ENCODE results near the gene PELI2.

The PELI2 gene

DNA sequence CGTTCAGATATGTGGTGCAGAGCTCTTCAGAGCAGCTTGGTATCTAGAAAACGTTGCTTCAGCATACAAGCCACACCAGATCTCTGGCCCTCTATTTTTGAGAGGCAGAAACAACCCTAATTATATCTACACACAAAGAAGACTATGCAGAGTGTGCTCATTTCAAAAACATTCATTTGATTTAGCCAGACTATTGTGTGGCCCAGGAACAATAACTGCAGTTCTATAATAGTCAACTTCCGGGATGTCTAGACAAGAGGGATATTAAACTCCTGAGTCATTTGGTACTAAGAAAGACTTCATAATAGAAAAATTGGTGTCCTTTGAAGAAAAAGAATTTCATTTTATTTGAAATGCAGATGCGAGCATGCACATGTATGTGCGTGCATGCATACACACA lies 153.8 kb downstream of the PELI2 start:
- no peak overlapping the region for H3K4me3 ChIP-seq (ENCODE audit: low read depth in 1 of 2, low read length in 2 of 2)
- H3K9ac ChIP-seq (ENCODE audit: low read length), result no peak overlapping the region
- H3K36me3 ChIP-seq (ENCODE audit: insufficient read depth, low read length), result no peaks in the 10 kb centered on the region
- H3K27me3 ChIP-seq (ENCODE audit: control insufficient read depth in 1 of 2, insufficient read depth in 2 of 2, low read length in 2 of 2), result no peaks in the 10 kb centered on the region
- no peak overlapping the region for H3K27ac ChIP-seq (ENCODE audit: low read depth, low read length)
- no peaks in the 10 kb centered on the region for H3K4me1 ChIP-seq (ENCODE audit: insufficient read depth, low read length)
- H3K9me3 ChIP-seq (ENCODE audit: low read length), result no peaks in the 10 kb centered on the region

DNA sequence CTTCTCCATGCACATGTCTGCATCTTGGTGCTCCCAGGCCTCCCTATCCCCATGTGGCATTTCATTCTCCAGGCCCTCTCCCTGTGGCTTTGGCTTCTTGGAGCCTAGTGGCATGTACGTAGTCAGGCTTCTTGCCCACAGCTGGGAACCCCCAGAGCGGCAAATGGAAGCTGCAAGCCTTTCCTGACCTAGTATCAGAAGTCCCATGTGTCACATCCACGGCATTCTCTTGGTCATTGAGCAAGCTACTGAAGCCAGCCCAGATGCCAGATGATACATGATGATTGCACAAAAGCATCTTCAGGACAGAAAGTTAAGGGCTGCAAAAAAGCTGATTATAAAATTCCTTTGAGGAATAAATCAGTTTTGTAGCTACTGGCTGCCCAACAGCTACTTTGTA lies 154.9 kb downstream of the PELI2 start:
- no peak overlapping the region for H3K27ac ChIP-seq (ENCODE audit: low read depth, low read length)
- H3K4me3 ChIP-seq (ENCODE audit: low read depth in 1 of 2, low read length in 2 of 2), result no peak overlapping the region
- H3K27me3 ChIP-seq (ENCODE audit: control insufficient read depth in 1 of 2, insufficient read depth in 2 of 2, low read length in 2 of 2), result no peaks in the 10 kb centered on the region
- H3K36me3 ChIP-seq (ENCODE audit: insufficient read depth, low read length), result no peaks in the 10 kb centered on the region
- no peak overlapping the region for H3K9ac ChIP-seq (ENCODE audit: low read length)
- H3K9me3 ChIP-seq (ENCODE audit: low read length), result no peaks in the 10 kb centered on the region
- H3K4me1 ChIP-seq (ENCODE audit: insufficient read depth, low read length), result no peaks in the 10 kb centered on the region

DNA sequence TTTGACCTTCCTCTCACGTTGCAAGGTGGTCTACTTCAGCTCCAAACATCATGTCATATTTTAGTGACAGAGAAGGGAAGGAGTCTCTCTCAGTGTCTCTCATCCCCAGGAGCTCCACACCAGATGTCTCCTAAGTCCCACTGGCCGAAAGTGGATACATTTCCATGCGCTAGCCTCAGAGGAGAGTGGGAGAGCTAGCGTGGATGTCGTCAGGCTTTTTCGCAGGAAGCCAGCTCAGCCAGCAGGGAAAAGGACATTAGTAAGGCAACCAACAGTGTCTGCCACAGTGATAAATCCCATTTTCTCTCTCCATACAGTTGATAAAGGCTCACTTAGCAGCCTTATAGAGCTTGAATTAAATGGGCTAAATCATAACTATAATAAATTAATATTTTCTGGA lies 155.7 kb downstream of the PELI2 start:
- Histone ChIP-seq H3K27ac (ENCODE audit: low read depth, low read length) (no peak overlapping the region), H3K27me3 (ENCODE audit: control insufficient read depth in 1 of 2, insufficient read depth in 2 of 2, low read length in 2 of 2) (no peaks in the 10 kb centered on the region), H3K4me3 (ENCODE audit: low read depth in 1 of 2, low read length in 2 of 2) (no peak overlapping the region), H3K9ac (ENCODE audit: low read length) (no peak overlapping the region), H3K36me3 (ENCODE audit: insufficient read depth, low read length) (no peaks in the 10 kb centered on the region), H3K9me3 (ENCODE audit: low read length) (no peaks in the 10 kb centered on the region), H3K4me1 (ENCODE audit: insufficient read depth, low read length) (no peaks in the 10 kb centered on the region)

DNA sequence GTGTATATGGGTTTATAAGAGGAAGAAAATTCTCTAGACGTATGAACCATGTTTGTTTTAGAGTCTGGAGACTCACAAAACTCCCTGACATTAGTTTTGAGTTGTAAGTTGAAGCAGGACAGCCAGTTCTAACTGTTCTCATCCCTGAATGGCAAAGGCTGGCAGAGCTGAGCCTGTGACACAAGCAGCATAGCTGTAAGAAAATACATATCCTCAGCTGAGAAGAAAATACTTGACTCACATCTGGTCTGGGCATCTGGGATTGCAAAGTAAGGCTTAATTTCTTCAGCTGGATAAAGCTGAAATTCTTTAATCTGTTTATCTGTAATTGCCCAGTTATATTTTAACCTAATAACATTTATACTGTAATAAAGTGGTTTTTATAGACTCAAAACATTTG lies 156.3 kb downstream of the PELI2 start:
- H3K4me1 ChIP-seq (ENCODE audit: insufficient read depth, low read length), result no peaks in the 10 kb centered on the region
- H3K27ac ChIP-seq (ENCODE audit: low read depth, low read length), result no peak overlapping the region
- H3K4me3 ChIP-seq (ENCODE audit: low read depth in 1 of 2, low read length in 2 of 2), result no peak overlapping the region
- H3K27me3 ChIP-seq (ENCODE audit: control insufficient read depth in 1 of 2, insufficient read depth in 2 of 2, low read length in 2 of 2), result no peaks in the 10 kb centered on the region
- no peaks in the 10 kb centered on the region for H3K36me3 ChIP-seq (ENCODE audit: insufficient read depth, low read length)
- H3K9ac ChIP-seq (ENCODE audit: low read length), result no peak overlapping the region
- H3K9me3 ChIP-seq (ENCODE audit: low read length), result no peaks in the 10 kb centered on the region

DNA sequence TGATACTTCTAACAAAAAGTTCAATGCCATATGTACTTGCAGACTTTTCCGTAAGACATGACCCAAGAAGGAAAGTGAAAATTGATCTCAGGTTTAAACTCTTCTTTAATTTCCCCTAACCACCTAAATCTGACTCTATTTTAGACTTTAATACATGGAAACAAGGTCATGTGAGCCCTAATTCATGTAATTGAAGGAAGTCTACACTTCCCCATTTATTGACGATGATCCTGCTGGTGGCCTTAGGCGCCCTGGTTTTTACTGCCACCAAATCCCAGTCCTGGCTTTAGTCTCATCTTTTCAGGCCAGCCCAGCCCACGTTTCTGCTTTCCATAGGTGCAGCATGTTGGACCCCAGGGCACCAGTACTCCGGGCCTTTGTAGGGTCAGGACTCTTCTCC lies 157.9 kb downstream of the PELI2 start:
- Histone ChIP-seq H3K4me3 (ENCODE audit: low read depth in 1 of 2, low read length in 2 of 2) (no peak overlapping the region), H3K4me1 (ENCODE audit: insufficient read depth, low read length) (no peaks in the 10 kb centered on the region), H3K9me3 (ENCODE audit: low read length) (no peaks in the 10 kb centered on the region), H3K36me3 (ENCODE audit: insufficient read depth, low read length) (no peaks in the 10 kb centered on the region), H3K27ac (ENCODE audit: low read depth, low read length) (no peak overlapping the region), H3K27me3 (ENCODE audit: control insufficient read depth in 1 of 2, insufficient read depth in 2 of 2, low read length in 2 of 2) (no peaks in the 10 kb centered on the region), H3K9ac (ENCODE audit: low read length) (no peak overlapping the region)

DNA sequence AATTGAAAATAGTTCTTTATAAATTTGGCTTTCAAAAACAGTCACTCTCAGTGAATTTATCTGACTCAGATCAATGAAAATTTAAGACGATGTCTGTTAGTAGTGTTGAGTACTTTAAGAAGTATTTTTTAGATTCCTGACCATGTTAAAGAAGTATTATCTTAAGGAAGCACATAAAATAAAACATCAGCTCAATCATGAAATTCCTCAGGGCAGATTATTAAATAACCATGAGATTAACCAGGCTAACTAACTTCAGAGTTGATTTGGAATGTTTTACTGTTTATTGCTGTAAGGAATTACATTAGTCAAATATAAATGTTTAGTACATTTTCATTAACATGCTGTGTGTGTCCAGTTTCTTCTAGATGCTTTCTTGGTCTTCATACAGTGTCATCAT lies 160.2 kb downstream of the PELI2 start:
- H3K4me3 ChIP-seq (ENCODE audit: low read depth in 1 of 2, low read length in 2 of 2), result no peak overlapping the region
- H3K9ac ChIP-seq (ENCODE audit: low read length), result no peak overlapping the region
- no peaks in the 10 kb centered on the region for H3K36me3 ChIP-seq (ENCODE audit: insufficient read depth, low read length)
- H3K4me1 ChIP-seq (ENCODE audit: insufficient read depth, low read length), result no peaks in the 10 kb centered on the region
- H3K27me3 ChIP-seq (ENCODE audit: control insufficient read depth in 1 of 2, insufficient read depth in 2 of 2, low read length in 2 of 2), result no peaks in the 10 kb centered on the region
- no peaks in the 10 kb centered on the region for H3K9me3 ChIP-seq (ENCODE audit: low read length)
- H3K27ac ChIP-seq (ENCODE audit: low read depth, low read length), result no peak overlapping the region

DNA sequence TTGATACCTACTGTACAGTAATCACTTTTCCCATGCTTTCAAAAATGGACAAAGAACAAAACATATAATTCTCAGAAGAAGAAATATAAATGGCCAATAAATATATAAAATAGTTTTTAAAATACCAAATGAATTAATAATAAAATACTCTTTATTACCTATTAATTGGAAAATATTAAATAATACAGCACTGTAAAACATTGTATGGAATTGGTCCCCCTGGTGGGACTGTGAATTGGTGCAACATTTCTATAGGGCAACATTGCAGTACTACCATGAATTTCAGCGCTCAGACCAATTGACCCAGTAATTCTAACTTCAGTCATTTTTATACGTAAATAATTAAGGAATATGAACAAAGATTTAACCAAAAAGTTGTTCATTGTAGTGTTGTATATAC lies 162.6 kb downstream of the PELI2 start:
- no peaks in the 10 kb centered on the region for H3K36me3 ChIP-seq (ENCODE audit: insufficient read depth, low read length)
- no peak overlapping the region for H3K4me3 ChIP-seq (ENCODE audit: low read depth in 1 of 2, low read length in 2 of 2)
- no peaks in the 10 kb centered on the region for H3K27me3 ChIP-seq (ENCODE audit: control insufficient read depth in 1 of 2, insufficient read depth in 2 of 2, low read length in 2 of 2)
- H3K9me3 ChIP-seq (ENCODE audit: low read length), result no peaks in the 10 kb centered on the region
- no peaks in the 10 kb centered on the region for H3K4me1 ChIP-seq (ENCODE audit: insufficient read depth, low read length)
- H3K27ac ChIP-seq (ENCODE audit: low read depth, low read length), result no peak overlapping the region
- no peak overlapping the region for H3K9ac ChIP-seq (ENCODE audit: low read length)

DNA sequence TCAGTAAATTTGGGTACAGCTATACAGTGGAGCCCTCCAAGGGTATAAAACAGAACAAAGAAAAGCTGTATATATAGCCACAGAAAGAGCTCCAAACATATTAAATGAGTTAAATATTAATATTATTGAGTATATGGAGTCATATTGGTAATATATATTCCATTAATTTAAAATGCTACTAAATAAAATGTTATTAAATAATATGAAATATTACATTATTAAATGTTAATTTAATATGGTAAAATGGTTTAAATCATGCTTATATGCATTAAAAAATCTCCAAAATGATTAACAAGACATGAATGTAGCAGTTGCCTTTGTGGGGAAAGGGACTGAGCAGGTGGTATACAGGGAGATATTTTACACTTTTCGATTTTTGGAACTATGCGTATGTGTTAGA lies 164.0 kb downstream of the PELI2 start:
- H3K4me1 ChIP-seq (ENCODE audit: insufficient read depth, low read length), result no peaks in the 10 kb centered on the region
- H3K27me3 ChIP-seq (ENCODE audit: control insufficient read depth in 1 of 2, insufficient read depth in 2 of 2, low read length in 2 of 2), result no peaks in the 10 kb centered on the region
- no peak overlapping the region for H3K9ac ChIP-seq (ENCODE audit: low read length)
- H3K9me3 ChIP-seq (ENCODE audit: low read length), result no peaks in the 10 kb centered on the region
- H3K36me3 ChIP-seq (ENCODE audit: insufficient read depth, low read length), result no peaks in the 10 kb centered on the region
- no peak overlapping the region for H3K27ac ChIP-seq (ENCODE audit: low read depth, low read length)
- no peak overlapping the region for H3K4me3 ChIP-seq (ENCODE audit: low read depth in 1 of 2, low read length in 2 of 2)

DNA sequence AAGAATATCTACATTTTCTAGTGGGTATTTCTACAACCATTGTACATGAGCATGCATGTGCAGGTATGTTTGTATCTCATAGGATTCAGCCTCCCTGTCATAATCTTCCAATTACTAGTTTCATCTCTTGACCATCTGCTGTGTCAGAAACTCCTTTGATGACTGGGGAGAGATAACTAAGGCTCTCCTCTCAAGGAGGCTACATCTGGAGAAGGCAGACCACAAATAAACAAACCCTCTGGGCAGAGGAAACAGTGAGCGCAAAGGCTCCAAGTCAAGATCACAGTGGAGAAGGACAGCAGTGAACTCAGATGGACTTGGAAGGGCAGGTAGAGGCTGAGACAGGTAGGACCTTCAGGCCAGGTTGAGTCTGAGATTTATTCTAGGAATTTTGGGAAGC lies 166.4 kb downstream of the PELI2 start:
- no peaks in the 10 kb centered on the region for H3K36me3 ChIP-seq (ENCODE audit: insufficient read depth, low read length)
- H3K4me1 ChIP-seq (ENCODE audit: insufficient read depth, low read length), result no peaks in the 10 kb centered on the region
- no peaks in the 10 kb centered on the region for H3K27me3 ChIP-seq (ENCODE audit: control insufficient read depth in 1 of 2, insufficient read depth in 2 of 2, low read length in 2 of 2)
- H3K4me3 ChIP-seq (ENCODE audit: low read depth in 1 of 2, low read length in 2 of 2), result no peak overlapping the region
- H3K9ac ChIP-seq (ENCODE audit: low read length), result no peak overlapping the region
- no peak overlapping the region for H3K27ac ChIP-seq (ENCODE audit: low read depth, low read length)
- no peaks in the 10 kb centered on the region for H3K9me3 ChIP-seq (ENCODE audit: low read length)

DNA sequence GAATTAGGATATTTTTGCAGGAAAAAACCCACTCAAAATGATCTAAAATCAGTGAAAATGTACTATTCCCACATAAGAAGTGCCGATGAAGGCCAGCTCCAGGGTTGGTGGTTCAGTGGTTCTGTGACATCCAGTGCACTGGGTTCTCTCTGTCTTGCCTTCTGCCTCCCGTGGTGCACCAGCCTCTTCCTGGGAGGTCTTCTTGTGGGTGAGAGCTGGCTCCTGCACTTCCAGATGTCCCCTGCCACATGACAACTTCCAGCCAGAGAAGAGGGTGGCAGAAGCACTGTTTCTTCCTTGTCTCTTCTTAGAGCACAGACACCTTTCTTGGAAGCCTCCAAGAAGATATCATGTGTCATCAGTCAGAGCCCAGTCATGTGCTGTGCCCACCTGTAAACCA lies 170.9 kb downstream of the PELI2 start:
- H3K27me3 ChIP-seq (ENCODE audit: control insufficient read depth in 1 of 2, insufficient read depth in 2 of 2, low read length in 2 of 2), result no peaks in the 10 kb centered on the region
- H3K4me3 ChIP-seq (ENCODE audit: low read depth in 1 of 2, low read length in 2 of 2), result no peak overlapping the region
- no peaks in the 10 kb centered on the region for H3K9me3 ChIP-seq (ENCODE audit: low read length)

DNA sequence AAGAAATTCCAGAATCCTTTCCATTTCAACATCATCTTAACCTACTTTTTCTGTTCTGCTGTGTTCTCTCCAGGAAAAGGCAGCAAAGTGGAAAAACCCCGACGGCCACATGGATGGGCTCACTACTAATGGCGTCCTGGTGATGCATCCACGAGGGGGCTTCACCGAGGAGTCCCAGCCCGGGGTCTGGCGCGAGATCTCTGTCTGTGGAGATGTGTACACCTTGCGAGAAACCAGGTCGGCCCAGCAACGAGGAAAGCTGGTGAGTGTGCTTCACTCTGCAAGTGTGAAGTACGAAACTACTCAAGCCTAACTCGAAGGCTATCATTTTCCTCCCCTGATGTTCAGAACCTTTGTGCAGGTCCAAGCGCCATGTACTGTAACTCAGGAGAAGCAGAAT lies 172.0 kb downstream of the PELI2 start:
- Histone ChIP-seq H3K27ac (ENCODE audit: low read depth, low read length) (no peak overlapping the region), H3K36me3 (ENCODE audit: insufficient read depth, low read length) (peaks cover 18% of the 10 kb centered on the region)

More for the DNA sequence above, 170.9 kb downstream of the PELI2 start:
- H3K9ac ChIP-seq (ENCODE audit: low read length), result no peak overlapping the region
- H3K4me1 ChIP-seq (ENCODE audit: insufficient read depth, low read length), result no peaks in the 10 kb centered on the region
- H3K27ac ChIP-seq (ENCODE audit: low read depth, low read length), result no peak overlapping the region
- H3K36me3 ChIP-seq (ENCODE audit: insufficient read depth, low read length), result peaks cover 18% of the 10 kb centered on the region

DNA sequence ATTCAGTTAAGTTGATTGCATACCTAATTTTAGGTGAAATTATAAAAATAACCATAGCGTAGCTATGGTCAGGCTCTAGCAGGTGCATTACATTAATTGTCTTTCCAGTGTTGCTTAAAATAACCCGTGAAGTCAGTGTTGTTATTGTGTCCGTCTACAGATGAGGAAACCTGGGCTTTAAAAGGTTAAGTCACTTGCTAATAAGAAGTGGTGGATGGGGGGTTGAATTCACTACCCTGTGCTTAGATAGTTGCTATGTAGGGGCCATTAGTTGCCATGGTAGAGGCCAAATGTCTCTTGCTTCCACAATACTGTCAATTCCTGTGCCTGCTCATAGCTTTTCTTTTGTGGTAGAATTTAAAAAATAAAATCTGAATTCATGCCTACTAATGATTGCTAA lies 174.8 kb downstream of the PELI2 start:
- no peak overlapping the region for H3K27ac ChIP-seq (ENCODE audit: low read depth, low read length)
- H3K36me3 ChIP-seq (ENCODE audit: insufficient read depth, low read length), result peaks cover 22% of the 10 kb centered on the region
- no peaks in the 10 kb centered on the region for H3K4me1 ChIP-seq (ENCODE audit: insufficient read depth, low read length)
- no peaks in the 10 kb centered on the region for H3K9me3 ChIP-seq (ENCODE audit: low read length)
- H3K4me3 ChIP-seq (ENCODE audit: low read depth in 1 of 2, low read length in 2 of 2), result no peak overlapping the region
- no peaks in the 10 kb centered on the region for H3K27me3 ChIP-seq (ENCODE audit: control insufficient read depth in 1 of 2, insufficient read depth in 2 of 2, low read length in 2 of 2)
- no peak overlapping the region for H3K9ac ChIP-seq (ENCODE audit: low read length)

More for the DNA sequence above, 172.0 kb downstream of the PELI2 start:
- H3K4me1 ChIP-seq (ENCODE audit: insufficient read depth, low read length), result no peaks in the 10 kb centered on the region
- H3K4me3 ChIP-seq (ENCODE audit: low read depth in 1 of 2, low read length in 2 of 2), result no peak overlapping the region
- no peak overlapping the region for H3K9ac ChIP-seq (ENCODE audit: low read length)
- H3K9me3 ChIP-seq (ENCODE audit: low read length), result no peaks in the 10 kb centered on the region
- H3K27me3 ChIP-seq (ENCODE audit: control insufficient read depth in 1 of 2, insufficient read depth in 2 of 2, low read length in 2 of 2), result no peaks in the 10 kb centered on the region
